MM.1S (cell line): ENCODE results near the gene INO80.

Experiments
- CTCF ChIP-seq: fragments of 300-600 bp; sonication (generic); IDR thresholded peaks from 2 replicates; pipeline ENCODE4 v1.5.1; 2016; ENCODE audit warnings: antibody characterized with exemption, low read length, mixed read lengths
- EZH2 ChIP-seq: fragments of 300-600 bp; sonication (generic); optimal IDR thresholded peaks from 2 replicates; pipeline ENCODE3; 2017; ENCODE audit warnings: low read depth, mild to moderate bottlenecking, antibody characterized with exemption, low read length, mixed read lengths

DNA sequence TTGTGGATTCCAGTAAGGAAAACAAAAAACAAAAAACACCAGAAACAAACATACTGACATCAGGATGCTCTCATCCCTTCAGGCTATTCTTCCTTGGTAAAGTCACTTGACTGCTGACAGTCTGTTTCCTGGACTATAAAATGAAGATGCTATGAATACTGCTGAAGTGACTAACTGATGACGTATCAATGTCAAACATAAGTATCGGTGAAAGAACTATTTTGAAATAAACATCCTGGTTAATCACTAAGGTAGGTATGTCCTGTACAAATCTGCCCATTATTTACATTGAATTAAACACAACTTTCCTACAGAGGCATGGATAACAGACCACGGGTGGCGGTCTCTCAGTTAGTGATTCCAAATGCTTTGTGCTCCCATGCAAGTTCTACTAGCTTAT lies 116.9 kb downstream of the INO80 start:
- TF ChIP-seq CTCF (no peak), EZH2 (no peak)
